HG02852 (cell line): ENCODE data around the gene NDUFB1.

ENCODE experiments used
- ATAC-seq: cut with Tn5 transposase; IDR thresholded peaks from one replicate; pipeline ENCODE4 v1.9.1; 2021; ENCODE audit warnings: mild to moderate bottlenecking, moderate library complexity; ENCODE audit not compliant: unreplicated experiment

NDUFB1 gene

DNA sequence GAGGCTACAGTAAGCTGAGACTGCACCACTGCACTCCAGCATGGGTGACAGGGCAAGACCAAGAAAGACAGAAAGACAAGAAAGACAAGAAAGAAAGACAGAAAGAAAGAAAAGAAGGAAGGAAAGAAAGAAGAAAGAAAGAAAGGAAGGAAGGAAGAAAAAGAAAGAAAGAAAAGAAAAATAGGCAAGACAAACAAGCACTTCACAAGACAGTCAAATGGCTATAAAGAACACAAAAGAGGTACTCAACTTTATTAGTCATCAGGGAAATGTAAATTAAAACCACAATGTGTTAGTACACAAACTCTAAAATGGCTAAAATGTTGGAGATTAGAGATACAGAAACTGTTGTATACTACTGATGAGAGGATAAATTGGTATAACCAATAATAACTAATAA, 21.7 kb downstream of the NDUFB1 start:
- no peak for ATAC-seq

DNA sequence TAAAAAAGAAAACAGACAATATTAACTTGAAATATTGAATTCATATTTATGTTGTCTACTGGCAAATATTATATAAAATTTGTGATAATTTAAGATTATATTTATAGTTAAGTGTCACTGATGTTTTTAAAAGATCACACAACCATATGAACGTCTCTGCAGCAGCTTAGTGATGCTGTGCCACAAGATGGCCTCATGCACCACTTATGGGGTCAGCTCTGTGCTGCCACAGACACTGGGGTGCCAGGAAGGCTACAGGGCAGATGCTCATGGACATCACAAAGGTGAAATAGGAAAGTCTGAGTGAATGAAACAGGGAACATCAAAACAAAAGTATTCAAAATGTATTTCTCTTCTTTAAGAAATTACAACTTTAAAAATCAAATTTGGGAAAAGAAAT, 28.2 kb downstream of the NDUFB1 start:
- ATAC-seq: no peak

DNA sequence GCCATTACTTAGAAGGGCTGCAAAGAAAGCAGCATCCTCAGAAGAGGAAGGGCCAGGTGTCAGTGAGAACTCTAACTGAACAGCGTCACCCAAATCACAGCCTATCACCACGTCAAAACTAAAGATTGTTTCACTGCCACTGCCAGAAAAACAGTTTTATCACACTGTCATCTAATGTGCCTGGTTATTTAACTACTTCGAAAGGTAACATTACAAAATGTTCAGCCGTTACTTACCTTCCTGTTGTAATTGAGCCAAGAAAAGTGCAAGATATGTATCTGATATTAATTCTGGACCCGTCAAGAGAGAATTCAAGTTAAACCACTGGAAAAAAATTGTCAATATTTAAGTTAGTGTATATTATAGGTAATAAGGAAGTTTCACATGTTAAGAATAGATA, 33.0 kb downstream of the NDUFB1 start:
- no peak for ATAC-seq

DNA sequence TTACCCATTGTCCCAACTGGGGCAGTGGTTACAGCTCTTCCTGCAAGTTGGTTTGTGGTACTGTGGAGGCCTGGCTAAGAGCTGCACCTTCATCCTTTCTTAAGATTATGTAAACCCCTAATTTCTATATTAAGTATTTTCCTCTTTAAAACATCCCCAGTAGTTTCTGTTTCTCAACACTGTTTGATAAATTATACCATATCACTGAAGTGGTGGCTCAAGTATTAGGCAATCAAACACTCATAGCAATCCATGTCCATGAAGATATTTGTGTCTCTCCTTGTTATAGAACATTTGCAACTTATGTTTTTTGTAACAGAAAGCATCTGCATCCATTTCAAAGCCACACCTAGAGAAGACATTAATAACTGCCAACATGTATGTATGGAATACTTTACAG, 47.0 kb downstream of the NDUFB1 start:
- ATAC-seq: no peak
